GM12878 (cell line): ENCODE measurements around the gene RABL2B. TPM values are rescaled to one million over a fixed set of nuclear protein-coding genes. Genes with fewer than 3 reads are reported as not detected.

Source experiments
- ATAC-seq: fragments of 200-7000 bp; cut with Tn5 transposase; 3 replicates; pipeline ENCODE4 v1.9.1; 2020; ENCODE audit warnings: mild to moderate bottlenecking, moderate library complexity
- BruUV-seq: library from RNA; stranded (reverse); fragments of 400-500 nt; replicated peaks from 2 replicates; lab custom pipeline; 2021; lab: Mats Ljungman, UMichigan
- CTCF ChIA-PET: fragments of 300-600 bp; sonication (Branson Sonifier 250); formaldehyde crosslinking; extraction: SDS; loops from one replicate; lab custom pipeline; 2021; ENCODE audit warnings: inconsistent platforms; lab: Yijun Ruan, JAX
- POLR2A ChIA-PET: fragments of 350-600 bp; formaldehyde crosslinking; extraction: SDS; loops from one replicate; lab custom pipeline; 2021; ENCODE audit warnings: inconsistent platforms; lab: Charles Lee
- RAD21 ChIA-PET: fragments of 300-600 bp; sonication (Branson Sonifier 250); formaldehyde crosslinking; loops from one replicate; lab custom pipeline; 2023; ENCODE audit warnings: antibody characterized with exemption; ENCODE audit not compliant: unreplicated experiment; lab: Charles Lee
- SMC1A ChIA-PET: fragments of 300-600 bp; sonication (Branson Sonifier 250); formaldehyde crosslinking; loops from one replicate; lab custom pipeline; 2023; ENCODE audit not compliant: unreplicated experiment, uncharacterized antibody; lab: Charles Lee
- DNase-seq: peaks from one replicate; pipeline ENCODE4 v3.0.0-alpha.2; 2011; ENCODE audit warnings: low read depth, low spot score
- FAIRE-seq: peaks from 3 replicates; lab custom pipeline; 2011; peaks lifted over from hg19 to GRCh38; lab: Jason Lieb, UNC
- H2AFZ ChIP-seq: 2 replicates; pipeline ENCODE4 v1.6.0; 2011; ENCODE audit warnings: low read depth, low read length, control low read depth; ENCODE audit not compliant: control insufficient read depth
- H3K27ac ChIP-seq: 2 replicates; pipeline ENCODE4 v1.5.1; 2011; ENCODE audit warnings: control low read depth; ENCODE audit not compliant: control insufficient read depth, insufficient read depth
- H3K27me3 ChIP-seq, 2 experiments: replicated peaks in 1 of 2; 2 replicates each; pipeline versions ENCODE4 v1.6.0 to v1.6.1; 2011; ENCODE audit warnings: low read length in 1 of 2; ENCODE audit not compliant: control insufficient read depth in 2 of 2, insufficient read depth in 2 of 2
- H3K36me3 ChIP-seq, 2 experiments: 2 replicates each; pipeline ENCODE4 v1.5.1; 2011; ENCODE audit warnings: low read length in 1 of 2; ENCODE audit not compliant: control insufficient read depth in 2 of 2, insufficient read depth in 2 of 2
- H3K4me1 ChIP-seq: 2 replicates; pipeline ENCODE4 v1.6.1; 2011; ENCODE audit warnings: mild to moderate bottlenecking, low read length, moderate library complexity, mixed read lengths; ENCODE audit not compliant: control insufficient read depth, insufficient read depth
- H3K4me2 ChIP-seq: 2 replicates; pipeline ENCODE4 v1.6.0; 2011; ENCODE audit warnings: control low read depth; ENCODE audit not compliant: control insufficient read depth, insufficient read depth
- H3K4me3 ChIP-seq: fragments of 200-600 bp; sonication (generic); 2 replicates; pipeline ENCODE4 v1.5.1; 2016
- H3K79me2 ChIP-seq: 2 replicates; pipeline ENCODE4 v1.6.0; 2011; ENCODE audit warnings: low read length; ENCODE audit not compliant: control insufficient read depth, insufficient read depth
- H3K9ac ChIP-seq: 2 replicates; pipeline ENCODE4 v1.8.0; 2011; ENCODE audit warnings: low read length, control low read depth, mixed read lengths; ENCODE audit not compliant: control insufficient read depth, insufficient read depth
- H3K9me3 ChIP-seq: replicated peaks from 3 replicates; pipeline ENCODE4 v1.5.1; 2011; ENCODE audit warnings: mild to moderate bottlenecking, low read length; ENCODE audit not compliant: control insufficient read depth, insufficient read depth
- H4K20me1 ChIP-seq: 2 replicates; pipeline ENCODE4 v1.6.0; 2011; ENCODE audit not compliant: control insufficient read depth, insufficient read depth
- EZH2 ChIP-seq: IDR thresholded peaks from 2 replicates; pipeline ENCODE4 v1.6.1; 2012; ENCODE audit warnings: low read depth, mild to moderate bottlenecking, control low read depth, inconsistent platforms, low read length, borderline replicate concordance; ENCODE audit not compliant: control insufficient read depth
- KDM1A ChIP-seq: fragments of 200-600 bp; sonication (generic); IDR thresholded peaks from 2 replicates; pipeline ENCODE4 v1.6.1; 2016; ENCODE audit warnings: borderline replicate concordance
- RAD51 ChIP-seq: fragments of 450-650 bp; IDR thresholded peaks from 2 replicates; pipeline ENCODE4 v1.6.1; 2016; ENCODE audit warnings: moderate library complexity, mild to moderate bottlenecking, inconsistent platforms
- RB1 ChIP-seq: fragments of 450-650 bp; formaldehyde crosslinking; IDR thresholded peaks from 2 replicates; pipeline ENCODE4 v1.6.1; 2017; ENCODE audit warnings: mild to moderate bottlenecking, borderline replicate concordance
- RUNX3 ChIP-seq: IDR thresholded peaks from 2 replicates; pipeline ENCODE4 v1.6.1; 2012; ENCODE audit warnings: low read length, inconsistent platforms
- WGBS: methylation state at CpG from one replicate; pipeline ENCODE4 v1.1.6; 2016; ENCODE audit warnings: low lambda C conversion rate; ENCODE audit not compliant: insufficient replicate concordance, insufficient coverage; ENCODE audit errors: missing lambda C conversion rate; 5-methylcytosine and 5-hydroxymethylcytosine counted together
- in situ Hi-C: fragments of 300-500 bp; cut with MboI; formaldehyde crosslinking; loops from 9 replicates; pipeline ENCODE4 v1.14.3; 2018; ENCODE audit warnings: mixed read lengths
- intact Hi-C: fragments of 100-400 bp; cut with micrococcal nuclease; formaldehyde crosslinking; loops from one replicate; pipeline ENCODE4 v1.14.2; 2022; ENCODE audit not compliant: unreplicated experiment
- polyA plus RNA-seq, 11 experiments: library from polyadenylated mRNA; depleted of rRNA in 4 of 11; unstranded in 6 of 11; stranded (reverse) in 5 of 11; fragments of >200 nt; fragmentation: Nextera tagmentation in 4 of 11; fragmentation: Illumina TruSeq in 1 of 11; extraction: Ambion mirVana in 4 of 11; extraction: Trizol in 1 of 11; gene quantifications; 1 replicate in 1 of 11; 2 replicates in 10 of 11; pipeline versions ENCODE4 v1.2.1 to v1.2.3, GENCODE V29; 2011 to 2016; ENCODE audit warnings: inconsistent platforms in 2 of 11, missing spikeins in 2 of 11, low read depth in 1 of 11
- total RNA-seq, 4 experiments: library from RNA; depleted of rRNA in 3 of 4; stranded (reverse); fragments of >200 nt in 3 of 4; fragmentation: Illumina TruSeq in 1 of 4; extraction: Trizol in 1 of 4; gene quantifications; 2 replicates each; pipeline versions ENCODE4 v1.2.1 to v1.2.3, GENCODE V29; 2013 to 2021
- TF ChIP-seq, protein P1 (sequence below): fragments of 450-650 bp; formaldehyde crosslinking; IDR thresholded peaks from 2 replicates; pipeline ENCODE4 v1.5.0; 2022; ENCODE audit warnings: mild to moderate bottlenecking, missing genetic modification characterization
- TF ChIP-seq, protein P2 (sequence below): fragments of 450-650 bp; formaldehyde crosslinking; IDR thresholded peaks from 2 replicates; pipeline ENCODE4 v1.4.0; 2020; ENCODE audit warnings: mild to moderate bottlenecking, moderate library complexity
- TF ChIP-seq, protein P3 (sequence below): fragments of 450-650 bp; IDR thresholded peaks from 2 replicates; pipeline ENCODE4 v1.6.1; 2017; ENCODE audit warnings: low read depth, mild to moderate bottlenecking, moderate library complexity
- TF ChIP-seq, protein P4 (sequence below): fragments of 450-650 bp; IDR thresholded peaks from 2 replicates; pipeline ENCODE4 v1.6.1; 2016; ENCODE audit warnings: mild to moderate bottlenecking

RABL2B gene
- total and polyA plus RNA-seq, 10 of the 15 experiments (the other 5 are each of a cell fraction or from before 2014, with no cell fraction given) = 3.1 to 27.4 (median 14.4) TPM

DNA sequence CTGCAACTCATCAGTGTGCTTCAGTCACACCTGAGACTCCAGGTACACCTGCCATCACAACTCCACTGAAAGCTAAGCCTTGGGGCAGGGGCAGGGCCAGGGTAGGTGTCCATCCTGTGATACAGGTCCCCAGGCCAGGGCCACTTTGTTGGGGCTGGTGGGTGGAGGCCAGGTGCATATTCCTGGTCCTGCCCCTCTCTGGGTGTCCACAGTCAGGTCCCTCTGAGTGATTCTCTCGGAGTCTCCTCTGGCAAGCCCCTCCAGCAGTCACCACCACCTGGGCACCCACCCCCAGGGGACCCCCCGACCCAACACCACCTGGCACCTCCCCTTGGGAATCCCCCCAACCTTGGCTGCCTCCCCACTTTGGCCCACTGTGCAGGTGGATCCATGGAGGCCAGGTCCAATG lies 54.9 kb downstream of the RABL2B start (continued):
- TF ChIP-seq KDM1A = no peak

DNA sequence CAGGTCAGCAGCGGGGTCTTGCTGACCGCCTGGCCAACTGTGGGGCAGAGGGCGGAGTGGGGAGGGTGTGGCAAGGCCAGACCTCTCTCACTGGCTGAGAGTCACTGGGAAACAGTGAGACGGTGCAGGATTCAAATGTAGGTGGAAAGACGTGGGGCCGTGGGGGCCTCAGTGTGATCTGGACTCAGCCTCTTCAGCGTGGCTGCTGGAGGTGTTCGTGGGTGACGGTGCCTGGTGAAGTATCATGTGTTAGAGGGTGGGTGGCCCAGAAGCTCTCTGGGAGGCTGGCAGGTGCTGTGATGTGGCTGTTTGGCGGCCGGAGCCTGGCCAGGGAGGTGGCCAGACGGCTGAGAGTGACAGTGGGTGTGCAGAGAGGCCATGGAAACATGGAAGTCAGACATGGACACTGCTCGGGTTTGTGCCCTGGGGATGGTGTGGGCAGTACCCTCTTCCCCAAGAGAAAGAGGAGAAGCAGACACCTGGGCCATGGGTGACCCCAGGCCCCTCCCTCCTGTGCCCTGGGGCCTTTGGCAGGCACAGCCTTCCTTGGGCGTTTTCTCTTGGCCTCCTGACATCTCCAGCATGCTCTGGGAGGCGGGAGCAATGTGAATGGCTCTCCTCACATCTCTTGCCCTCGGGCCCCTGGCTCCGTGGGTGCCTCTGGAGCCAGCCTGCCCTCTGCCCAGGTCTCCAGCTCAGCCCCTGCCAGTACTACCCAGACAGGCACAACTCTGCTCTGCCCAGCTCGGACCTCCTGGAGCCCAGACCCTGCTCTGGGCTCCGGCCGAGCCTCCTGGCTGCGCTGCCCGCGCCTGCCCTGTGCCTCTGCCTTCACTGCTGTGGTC lies 55.5 kb downstream of the RABL2B start:
- Histone ChIP-seq H3K4me2 (no peak overlapping the region), H3K4me3 (no peak overlapping the region), H3K27me3 (no peaks in the 10 kb centered on the region; a peak in 1 of 4 replicates), H3K27ac (no peak overlapping the region), H2AFZ (no peak overlapping the region), H3K9ac (no peak overlapping the region), H3K9me3 (no peaks in the 10 kb centered on the region; the same call in 2 of the 3 replicates), H3K4me1 (no peaks in the 10 kb centered on the region), H3K36me3 (no peaks in the 10 kb centered on the region), H4K20me1 (no peaks in the 10 kb centered on the region; the same call in 1 of the 2 replicates), H3K79me2 (no peaks in the 10 kb centered on the region)
- CTCF ChIA-PET = interaction anchor here (0.5 kb wide), 1 partner anchor 255 kb away, joined by 3 read pairs; no protein-coding TSS in a partner anchor
- in situ Hi-C loops (no loop called here), intact Hi-C loops (no loop called here)
- RAD21 ChIA-PET = no interaction called here
- 35% methylated on average over 20 of the region's 23 CpGs for WGBS
- ATAC-seq = no peak
- no peak for DNase-seq
- POLR2A ChIA-PET = no interaction called here
- FAIRE-seq = no peak
- TF ChIP-seq EZH2 (no peak), RB1 (no peak), RUNX3 (no peak), RAD51 (no peak)
- TF ChIP-seq, protein P1, sequence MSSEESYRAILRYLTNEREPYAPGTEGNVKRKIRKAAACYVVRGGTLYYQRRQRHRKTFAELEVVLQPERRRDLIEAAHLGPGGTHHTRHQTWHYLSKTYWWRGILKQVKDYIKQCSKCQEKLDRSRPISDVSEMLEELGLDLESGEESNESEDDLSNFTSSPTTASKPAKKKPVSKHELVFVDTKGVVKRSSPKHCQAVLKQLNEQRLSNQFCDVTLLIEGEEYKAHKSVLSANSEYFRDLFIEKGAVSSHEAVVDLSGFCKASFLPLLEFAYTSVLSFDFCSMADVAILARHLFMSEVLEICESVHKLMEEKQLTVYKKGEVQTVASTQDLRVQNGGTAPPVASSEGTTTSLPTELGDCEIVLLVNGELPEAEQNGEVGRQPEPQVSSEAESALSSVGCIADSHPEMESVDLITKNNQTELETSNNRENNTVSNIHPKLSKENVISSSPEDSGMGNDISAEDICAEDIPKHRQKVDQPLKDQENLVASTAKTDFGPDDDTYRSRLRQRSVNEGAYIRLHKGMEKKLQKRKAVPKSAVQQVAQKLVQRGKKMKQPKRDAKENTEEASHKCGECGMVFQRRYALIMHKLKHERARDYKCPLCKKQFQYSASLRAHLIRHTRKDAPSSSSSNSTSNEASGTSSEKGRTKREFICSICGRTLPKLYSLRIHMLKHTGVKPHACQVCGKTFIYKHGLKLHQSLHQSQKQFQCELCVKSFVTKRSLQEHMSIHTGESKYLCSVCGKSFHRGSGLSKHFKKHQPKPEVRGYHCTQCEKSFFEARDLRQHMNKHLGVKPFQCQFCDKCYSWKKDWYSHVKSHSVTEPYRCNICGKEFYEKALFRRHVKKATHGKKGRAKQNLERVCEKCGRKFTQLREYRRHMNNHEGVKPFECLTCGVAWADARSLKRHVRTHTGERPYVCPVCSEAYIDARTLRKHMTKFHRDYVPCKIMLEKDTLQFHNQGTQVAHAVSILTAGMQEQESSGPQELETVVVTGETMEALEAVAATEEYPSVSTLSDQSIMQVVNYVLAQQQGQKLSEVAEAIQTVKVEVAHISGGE (CRISPR knock-in tag) = no peak
- TF ChIP-seq, protein P2, sequence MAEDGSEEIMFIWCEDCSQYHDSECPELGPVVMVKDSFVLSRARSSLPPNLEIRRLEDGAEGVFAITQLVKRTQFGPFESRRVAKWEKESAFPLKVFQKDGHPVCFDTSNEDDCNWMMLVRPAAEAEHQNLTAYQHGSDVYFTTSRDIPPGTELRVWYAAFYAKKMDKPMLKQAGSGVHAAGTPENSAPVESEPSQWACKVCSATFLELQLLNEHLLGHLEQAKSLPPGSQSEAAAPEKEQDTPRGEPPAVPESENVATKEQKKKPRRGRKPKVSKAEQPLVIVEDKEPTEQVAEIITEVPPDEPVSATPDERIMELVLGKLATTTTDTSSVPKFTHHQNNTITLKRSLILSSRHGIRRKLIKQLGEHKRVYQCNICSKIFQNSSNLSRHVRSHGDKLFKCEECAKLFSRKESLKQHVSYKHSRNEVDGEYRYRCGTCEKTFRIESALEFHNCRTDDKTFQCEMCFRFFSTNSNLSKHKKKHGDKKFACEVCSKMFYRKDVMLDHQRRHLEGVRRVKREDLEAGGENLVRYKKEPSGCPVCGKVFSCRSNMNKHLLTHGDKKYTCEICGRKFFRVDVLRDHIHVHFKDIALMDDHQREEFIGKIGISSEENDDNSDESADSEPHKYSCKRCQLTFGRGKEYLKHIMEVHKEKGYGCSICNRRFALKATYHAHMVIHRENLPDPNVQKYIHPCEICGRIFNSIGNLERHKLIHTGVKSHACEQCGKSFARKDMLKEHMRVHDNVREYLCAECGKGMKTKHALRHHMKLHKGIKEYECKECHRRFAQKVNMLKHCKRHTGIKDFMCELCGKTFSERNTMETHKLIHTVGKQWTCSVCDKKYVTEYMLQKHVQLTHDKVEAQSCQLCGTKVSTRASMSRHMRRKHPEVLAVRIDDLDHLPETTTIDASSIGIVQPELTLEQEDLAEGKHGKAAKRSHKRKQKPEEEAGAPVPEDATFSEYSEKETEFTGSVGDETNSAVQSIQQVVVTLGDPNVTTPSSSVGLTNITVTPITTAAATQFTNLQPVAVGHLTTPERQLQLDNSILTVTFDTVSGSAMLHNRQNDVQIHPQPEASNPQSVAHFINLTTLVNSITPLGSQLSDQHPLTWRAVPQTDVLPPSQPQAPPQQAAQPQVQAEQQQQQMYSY = no peak
- TF ChIP-seq, protein P3, sequence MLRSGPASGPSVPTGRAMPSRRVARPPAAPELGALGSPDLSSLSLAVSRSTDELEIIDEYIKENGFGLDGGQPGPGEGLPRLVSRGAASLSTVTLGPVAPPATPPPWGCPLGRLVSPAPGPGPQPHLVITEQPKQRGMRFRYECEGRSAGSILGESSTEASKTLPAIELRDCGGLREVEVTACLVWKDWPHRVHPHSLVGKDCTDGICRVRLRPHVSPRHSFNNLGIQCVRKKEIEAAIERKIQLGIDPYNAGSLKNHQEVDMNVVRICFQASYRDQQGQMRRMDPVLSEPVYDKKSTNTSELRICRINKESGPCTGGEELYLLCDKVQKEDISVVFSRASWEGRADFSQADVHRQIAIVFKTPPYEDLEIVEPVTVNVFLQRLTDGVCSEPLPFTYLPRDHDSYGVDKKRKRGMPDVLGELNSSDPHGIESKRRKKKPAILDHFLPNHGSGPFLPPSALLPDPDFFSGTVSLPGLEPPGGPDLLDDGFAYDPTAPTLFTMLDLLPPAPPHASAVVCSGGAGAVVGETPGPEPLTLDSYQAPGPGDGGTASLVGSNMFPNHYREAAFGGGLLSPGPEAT = no peak
- TF ChIP-seq, protein P4, sequence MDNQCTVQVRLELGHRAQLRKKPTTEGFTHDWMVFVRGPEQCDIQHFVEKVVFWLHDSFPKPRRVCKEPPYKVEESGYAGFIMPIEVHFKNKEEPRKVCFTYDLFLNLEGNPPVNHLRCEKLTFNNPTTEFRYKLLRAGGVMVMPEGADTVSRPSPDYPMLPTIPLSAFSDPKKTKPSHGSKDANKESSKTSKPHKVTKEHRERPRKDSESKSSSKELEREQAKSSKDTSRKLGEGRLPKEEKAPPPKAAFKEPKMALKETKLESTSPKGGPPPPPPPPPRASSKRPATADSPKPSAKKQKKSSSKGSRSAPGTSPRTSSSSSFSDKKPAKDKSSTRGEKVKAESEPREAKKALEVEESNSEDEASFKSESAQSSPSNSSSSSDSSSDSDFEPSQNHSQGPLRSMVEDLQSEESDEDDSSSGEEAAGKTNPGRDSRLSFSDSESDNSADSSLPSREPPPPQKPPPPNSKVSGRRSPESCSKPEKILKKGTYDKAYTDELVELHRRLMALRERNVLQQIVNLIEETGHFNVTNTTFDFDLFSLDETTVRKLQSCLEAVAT = no peak
- no TSS peak for BruUV-seq
- SMC1A ChIA-PET = no interaction called here
